Skeletal muscle satellite cell (primary cell): ENCODE measurements around the gene RALGPS2.
A peak's percentile ranks its signal among the peaks of the same experiment; 100 is the strongest.

Experiments
- H3K27me3 ChIP-seq: 2 replicates; pipeline ENCODE4 v1.7.0; 2013; ENCODE audit warnings: low read length; ENCODE audit not compliant: control insufficient read depth, insufficient read depth
- H3K36me3 ChIP-seq: 2 replicates; pipeline ENCODE4 v1.7.0; 2013; ENCODE audit warnings: mild to moderate bottlenecking, control low read depth, low read length; ENCODE audit not compliant: insufficient read depth
- H3K4me1 ChIP-seq: 2 replicates; pipeline ENCODE4 v1.7.0; 2013; ENCODE audit warnings: low read length; ENCODE audit not compliant: control insufficient read depth, insufficient read depth
- H3K4me2 ChIP-seq: 2 replicates; pipeline ENCODE4 v1.7.0; 2013; ENCODE audit warnings: mild to moderate bottlenecking, low read length
- H3K4me3 ChIP-seq: 2 replicates; pipeline ENCODE4 v1.7.0; 2013; ENCODE audit warnings: low read length
- H3K9ac ChIP-seq: 2 replicates; pipeline ENCODE4 v1.7.0; 2013; ENCODE audit warnings: mild to moderate bottlenecking, low read depth, low read length, moderate library complexity
- H3K9me3 ChIP-seq: replicated peaks from 2 replicates; pipeline ENCODE4 v1.7.0; 2013; ENCODE audit warnings: mild to moderate bottlenecking, control low read depth, low read length

Gene RALGPS2

DNA sequence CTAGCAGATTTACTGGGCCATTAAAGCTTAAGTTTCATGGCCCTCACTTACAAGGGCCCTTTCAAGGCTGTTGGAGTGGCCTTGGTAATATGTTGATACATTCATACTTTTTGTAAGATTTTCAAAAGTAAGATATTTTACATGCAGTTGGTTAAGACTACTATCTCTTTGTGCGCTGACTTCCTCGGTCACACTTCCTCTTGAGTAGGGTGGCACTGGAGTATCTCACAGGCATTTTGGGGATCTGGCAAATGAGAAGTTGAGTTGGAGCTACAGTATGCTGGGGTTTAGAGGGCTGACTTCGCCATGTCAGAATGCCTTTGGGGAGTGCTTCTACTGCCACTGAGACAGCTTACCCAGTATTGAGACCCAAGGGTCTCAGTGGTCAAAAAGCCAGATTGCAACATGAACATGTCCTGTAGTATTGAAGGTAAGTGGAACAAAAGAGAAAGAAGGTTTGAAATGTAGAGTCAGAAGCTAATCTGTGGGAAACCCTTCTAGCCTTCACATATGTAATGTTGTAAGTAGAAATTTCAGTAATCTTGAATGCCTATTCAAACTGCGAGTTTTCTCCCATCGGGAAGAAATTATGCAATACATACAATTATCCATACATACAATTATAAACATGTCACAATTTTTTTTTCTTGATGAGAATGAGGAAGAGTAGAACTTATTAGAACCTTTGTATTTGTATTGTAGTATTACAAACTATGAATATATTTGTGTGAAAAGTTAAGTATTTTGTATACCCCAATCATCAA lies 32.3 kb upstream of the RALGPS2 start:
- no peaks in the 10 kb centered on the region for H3K9me3 ChIP-seq
- H3K4me3 ChIP-seq: no peak overlapping the region
- H3K36me3 ChIP-seq: no peaks in the 10 kb centered on the region
- H3K4me1 ChIP-seq: no peaks in the 10 kb centered on the region
- H3K27me3 ChIP-seq: no peaks in the 10 kb centered on the region
- no peak overlapping the region for H3K9ac ChIP-seq
- no peak overlapping the region for H3K4me2 ChIP-seq

DNA sequence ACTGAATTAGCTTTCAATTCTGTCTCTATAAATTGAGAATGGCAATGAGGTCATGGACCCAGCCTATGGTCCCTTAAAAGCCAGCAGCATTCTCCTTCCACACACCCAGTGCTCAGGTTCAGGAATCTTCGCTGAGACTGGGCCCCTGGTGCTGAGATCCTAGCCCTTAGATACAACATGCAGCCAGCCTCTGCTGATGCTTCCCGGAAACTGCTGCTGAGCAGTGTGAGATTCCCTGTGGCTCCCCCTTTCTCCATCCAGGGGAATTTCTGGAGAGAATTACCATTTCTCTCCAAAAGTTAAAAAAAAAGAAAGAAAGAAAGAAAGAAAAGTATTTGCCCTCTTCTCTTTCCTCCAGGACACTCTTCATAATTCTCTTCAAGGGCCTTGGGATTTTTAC lies 31.7 kb upstream of the RALGPS2 start:
- Histone ChIP-seq H3K9me3 (no peaks in the 10 kb centered on the region), H3K4me3 (no peak overlapping the region), H3K9ac (no peak overlapping the region), H3K4me2 (no peak overlapping the region), H3K4me1 (no peaks in the 10 kb centered on the region), H3K27me3 (no peaks in the 10 kb centered on the region), H3K36me3 (no peaks in the 10 kb centered on the region)

DNA sequence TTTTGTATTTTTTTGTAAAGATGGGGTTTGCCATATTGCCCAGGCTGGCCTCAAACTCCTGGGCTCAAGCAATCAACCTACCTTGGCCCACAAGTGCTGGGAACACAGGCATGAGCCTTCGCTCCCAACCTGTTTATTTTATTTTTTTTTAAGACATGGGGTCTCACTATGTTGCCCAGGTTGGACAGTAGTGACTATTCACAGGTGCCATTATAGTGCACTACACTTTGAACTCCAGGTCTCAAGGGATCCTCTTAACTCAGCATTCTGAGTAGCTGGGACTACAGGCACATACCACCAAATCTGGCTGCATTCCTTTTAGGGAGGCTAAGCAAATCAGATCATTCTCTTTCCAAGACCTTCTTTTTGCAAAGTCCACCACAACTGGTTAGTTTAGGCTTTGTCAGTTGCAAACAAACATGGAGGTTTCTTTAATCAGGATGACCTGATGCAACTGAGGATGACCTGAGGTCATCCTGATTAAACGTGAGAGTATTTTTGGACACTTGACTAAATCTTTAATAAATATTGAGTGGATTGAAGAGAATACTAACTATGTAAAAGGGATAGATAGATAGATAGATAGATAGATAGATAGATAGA lies 30.0 kb upstream of the RALGPS2 start:
- Histone ChIP-seq H3K4me1 (no peaks in the 10 kb centered on the region), H3K27me3 (no peaks in the 10 kb centered on the region), H3K4me3 (no peak overlapping the region), H3K9ac (no peak overlapping the region), H3K36me3 (no peaks in the 10 kb centered on the region), H3K9me3 (no peaks in the 10 kb centered on the region), H3K4me2 (no peak overlapping the region)

DNA sequence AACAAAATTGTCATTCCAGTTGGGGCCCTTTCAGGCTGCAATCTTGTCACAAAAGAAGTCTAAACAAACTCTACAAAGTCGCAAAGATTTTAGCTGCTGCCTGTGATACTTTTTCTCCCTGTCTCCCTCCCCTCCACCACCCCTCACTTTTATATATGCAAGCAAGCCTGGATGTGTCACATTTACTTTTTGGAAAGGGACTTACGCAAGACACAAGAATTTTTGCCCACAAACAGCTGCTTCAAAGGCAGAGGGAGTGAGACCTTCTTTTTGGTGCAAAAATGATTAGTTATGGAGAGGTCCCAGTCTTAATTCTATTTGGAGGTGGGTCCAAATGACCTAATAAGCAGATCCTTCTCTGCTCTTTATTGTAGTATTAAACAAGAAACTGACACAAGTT lies 22.9 kb upstream of the RALGPS2 start:
- Histone ChIP-seq H3K4me2 (peak overlapping the region; percentile 29), H3K9me3 (no peaks in the 10 kb centered on the region), H3K9ac (no peak overlapping the region), H3K4me3 (no peak overlapping the region), H3K36me3 (no peaks in the 10 kb centered on the region), H3K4me1 (peaks cover 9% of the 10 kb centered on the region), H3K27me3 (no peaks in the 10 kb centered on the region)

DNA sequence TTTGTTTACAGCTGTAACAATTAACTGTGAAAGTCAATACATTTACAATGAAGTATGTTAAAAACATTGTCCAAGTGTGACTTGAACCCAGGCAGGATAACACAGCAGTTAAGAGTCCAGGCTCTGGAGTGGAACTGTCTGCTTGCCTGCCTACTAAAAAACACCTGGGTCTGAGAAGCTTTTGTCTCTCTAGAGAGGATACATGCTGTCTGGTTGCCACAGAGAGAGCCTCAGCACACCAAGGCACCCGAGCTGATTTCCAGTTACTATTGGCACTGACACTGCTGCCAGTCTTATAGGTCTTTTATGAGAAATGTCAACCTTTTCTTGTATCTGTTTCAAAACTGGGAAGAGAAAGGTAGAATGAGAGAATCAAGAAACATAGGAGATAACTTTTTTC lies 20.2 kb upstream of the RALGPS2 start:
- no peak overlapping the region for H3K4me2 ChIP-seq
- peaks cover 9% of the 10 kb centered on the region for H3K4me1 ChIP-seq
- H3K27me3 ChIP-seq: no peaks in the 10 kb centered on the region
- no peaks in the 10 kb centered on the region for H3K36me3 ChIP-seq
- H3K4me3 ChIP-seq: no peak overlapping the region
- no peak overlapping the region for H3K9ac ChIP-seq
- H3K9me3 ChIP-seq: no peaks in the 10 kb centered on the region

DNA sequence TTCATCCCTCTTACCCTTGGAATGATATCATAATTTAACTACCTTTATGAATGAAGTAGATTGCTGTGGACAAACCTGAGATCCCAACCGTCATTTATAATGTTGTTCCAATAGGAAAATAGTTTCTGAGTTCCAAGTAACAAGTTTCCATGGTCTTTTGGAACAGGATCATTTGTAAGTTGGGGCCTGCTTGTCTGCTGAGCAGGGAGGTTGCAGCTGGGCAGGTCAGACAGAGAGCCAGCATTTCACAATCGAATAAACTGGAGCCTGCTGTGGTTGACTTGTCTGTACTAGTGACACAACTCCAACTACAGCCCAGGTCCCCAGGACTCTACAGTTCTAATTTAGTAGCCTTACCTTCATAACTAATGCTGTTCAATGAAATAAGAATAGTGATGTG lies 18.6 kb upstream of the RALGPS2 start:
- H3K27me3 ChIP-seq: no peaks in the 10 kb centered on the region
- H3K4me1 ChIP-seq: peaks cover 9% of the 10 kb centered on the region

DNA sequence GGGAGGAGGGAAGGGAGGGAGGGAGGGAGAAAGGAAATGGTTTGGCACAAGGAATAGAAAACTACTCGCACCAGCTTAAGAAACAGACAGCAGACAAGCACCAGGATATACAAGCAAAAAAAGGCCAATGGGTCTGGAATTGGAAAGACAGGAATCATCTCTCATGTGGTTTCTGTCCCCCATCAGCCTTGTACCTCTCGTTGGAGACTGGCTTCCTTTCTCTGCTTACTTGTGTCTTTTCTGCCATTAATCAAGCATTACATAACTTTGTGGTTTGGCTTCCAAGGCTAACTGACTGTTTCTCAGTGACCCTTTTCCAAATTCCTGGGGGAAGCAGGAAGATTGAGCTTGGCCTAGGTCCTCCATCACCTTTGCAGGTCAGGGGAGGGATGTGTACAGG lies 11.8 kb upstream of the RALGPS2 start:
- Histone ChIP-seq H3K4me1 (peaks cover 5% of the 10 kb centered on the region), H3K9ac (no peak overlapping the region), H3K36me3 (no peaks in the 10 kb centered on the region), H3K4me2 (no peak overlapping the region), H3K27me3 (no peaks in the 10 kb centered on the region), H3K4me3 (no peak overlapping the region), H3K9me3 (no peaks in the 10 kb centered on the region)

More for the DNA sequence above, 18.6 kb upstream of the RALGPS2 start:
- Histone ChIP-seq H3K4me2 (no peak overlapping the region), H3K9ac (no peak overlapping the region), H3K4me3 (no peak overlapping the region), H3K9me3 (no peaks in the 10 kb centered on the region), H3K36me3 (no peaks in the 10 kb centered on the region)

DNA sequence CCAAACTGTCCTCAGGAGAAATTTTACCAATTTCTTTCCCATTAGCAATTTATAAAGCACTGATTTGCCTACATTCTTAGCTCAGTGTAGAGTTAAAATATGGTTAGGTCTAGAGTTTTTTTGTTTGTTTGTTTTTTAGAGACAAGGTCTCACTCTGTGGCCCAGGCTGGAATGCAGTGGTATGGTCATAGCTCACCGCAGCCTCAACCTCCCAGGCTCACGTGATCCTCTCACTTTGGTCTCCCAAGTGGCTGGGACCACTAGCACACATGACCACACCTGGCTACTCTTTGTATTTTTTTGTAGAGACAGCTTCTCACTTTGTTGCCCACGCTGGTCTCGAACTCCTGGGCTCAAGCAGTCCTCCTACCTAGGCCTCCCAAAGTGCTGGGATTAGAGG lies 10.6 kb upstream of the RALGPS2 start:
- no peak overlapping the region for H3K4me2 ChIP-seq
- peaks cover 5% of the 10 kb centered on the region for H3K4me1 ChIP-seq
- no peaks in the 10 kb centered on the region for H3K27me3 ChIP-seq
- no peak overlapping the region for H3K9ac ChIP-seq
- no peaks in the 10 kb centered on the region for H3K9me3 ChIP-seq
- no peak overlapping the region for H3K4me3 ChIP-seq
- no peaks in the 10 kb centered on the region for H3K36me3 ChIP-seq

DNA sequence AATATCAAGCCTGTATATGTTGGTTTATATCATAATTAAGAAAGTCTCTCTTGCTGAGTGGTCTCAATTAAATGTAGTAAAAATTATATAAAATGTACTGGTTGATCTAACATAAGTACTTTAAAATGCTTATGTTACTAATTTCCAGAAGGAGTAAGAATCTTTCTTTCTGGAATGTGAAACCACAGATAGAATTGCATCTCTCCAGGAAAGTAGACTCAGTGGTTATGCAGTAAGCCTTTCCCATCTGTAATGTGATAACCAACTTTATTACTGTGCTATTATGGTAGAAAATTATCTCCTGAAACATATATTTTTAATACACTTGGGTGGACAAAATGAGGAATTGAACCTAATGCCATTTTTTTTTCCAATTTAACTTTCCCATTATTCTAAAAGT lies 8.9 kb upstream of the RALGPS2 start:
- no peaks in the 10 kb centered on the region for H3K9me3 ChIP-seq
- H3K4me1 ChIP-seq: peaks cover 5% of the 10 kb centered on the region
- H3K27me3 ChIP-seq: no peaks in the 10 kb centered on the region
- H3K4me3 ChIP-seq: no peak overlapping the region
- no peak overlapping the region for H3K4me2 ChIP-seq
- H3K36me3 ChIP-seq: no peaks in the 10 kb centered on the region
- no peak overlapping the region for H3K9ac ChIP-seq

DNA sequence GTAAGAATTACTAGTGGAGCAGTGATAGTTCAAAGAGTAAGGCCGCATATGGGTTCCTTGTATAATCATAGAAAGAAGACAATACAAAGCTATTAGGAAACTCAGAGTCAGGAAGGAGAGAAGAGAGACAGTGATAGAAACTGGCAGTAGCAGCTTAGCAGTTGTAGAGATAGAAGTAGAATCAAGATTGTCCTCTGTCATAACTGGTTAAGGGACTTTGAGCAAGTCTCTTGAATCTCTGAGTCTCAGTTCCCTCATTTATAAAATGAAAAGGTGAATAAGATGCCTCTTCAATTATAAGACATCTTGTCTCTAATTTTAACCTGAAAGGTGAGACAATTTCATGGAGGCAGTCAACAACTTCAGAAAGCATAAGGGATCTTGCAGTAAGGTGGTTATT lies 6.5 kb upstream of the RALGPS2 start:
- Histone ChIP-seq H3K9ac (no peak overlapping the region), H3K4me2 (no peak overlapping the region), H3K4me1 (peaks cover 7% of the 10 kb centered on the region), H3K4me3 (no peak overlapping the region), H3K9me3 (no peaks in the 10 kb centered on the region), H3K36me3 (no peaks in the 10 kb centered on the region), H3K27me3 (no peaks in the 10 kb centered on the region)

DNA sequence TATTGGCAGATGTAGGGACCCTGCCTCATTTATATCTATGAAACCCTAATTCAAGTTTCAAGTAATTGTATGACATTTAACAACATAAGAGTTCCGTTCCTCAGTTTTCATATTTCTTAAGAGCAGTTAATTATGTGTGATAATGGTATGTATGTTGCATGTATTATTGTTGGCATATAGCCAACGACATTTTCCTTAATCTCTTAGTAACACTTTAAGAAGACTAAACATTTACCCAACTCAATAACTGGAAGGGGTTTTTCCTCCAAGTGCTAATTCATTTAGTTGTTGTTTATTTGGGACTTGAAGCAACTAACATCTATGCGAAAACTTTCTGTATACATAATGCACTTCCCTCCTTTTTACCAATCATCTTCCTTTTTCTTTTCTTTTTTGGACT lies 1.5 kb upstream of the RALGPS2 start:
- H3K27me3 ChIP-seq: no peaks in the 10 kb centered on the region
- no peak overlapping the region for H3K9ac ChIP-seq
- no peak overlapping the region for H3K4me3 ChIP-seq
- no peak overlapping the region for H3K4me2 ChIP-seq
- peaks cover 17% of the 10 kb centered on the region for H3K4me1 ChIP-seq
- no peaks in the 10 kb centered on the region for H3K9me3 ChIP-seq
- H3K36me3 ChIP-seq: no peaks in the 10 kb centered on the region

DNA sequence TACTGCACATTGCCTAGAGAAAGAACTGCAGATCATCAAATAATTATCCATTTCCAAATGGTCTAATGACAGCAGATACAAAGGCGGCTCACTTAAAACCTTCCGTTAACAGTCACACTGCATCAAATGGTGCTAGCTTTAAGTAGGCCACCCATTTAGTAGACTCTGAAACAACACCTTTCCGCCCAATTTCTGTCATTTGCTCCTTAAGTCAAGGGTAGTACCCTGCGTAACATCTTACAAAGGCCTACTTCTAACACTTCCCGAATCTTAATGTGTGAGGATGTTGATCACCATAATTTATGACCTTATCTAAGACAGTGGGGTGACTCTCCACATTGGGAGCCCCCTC lies 692 bp upstream of the RALGPS2 start:
- Histone ChIP-seq H3K27me3 (no peaks in the 10 kb centered on the region), H3K9ac (peak overlapping the region; percentile 89), H3K4me2 (peak overlapping the region; percentile 90), H3K4me3 (peak overlapping the region; percentile 77), H3K4me1 (peaks cover 17% of the 10 kb centered on the region), H3K36me3 (no peaks in the 10 kb centered on the region), H3K9me3 (no peaks in the 10 kb centered on the region)
